Neuronal stem cell (in vitro differentiated cells): Measurements from ENCODE around the gene TTC4.

Experiments used
- DNase-seq: peaks from one replicate; pipeline ENCODE4 v3.0.0-alpha.2; 2013; ENCODE audit warnings: low spot score
- H2AFZ ChIP-seq: one replicate; pipeline ENCODE4 v1.6.1; 2013; ENCODE audit warnings: mild to moderate bottlenecking, low read length, inconsistent platforms
- H2AK5ac ChIP-seq: 2 replicates; pipeline ENCODE4 v1.6.1; 2013; ENCODE audit warnings: low read depth, mild to moderate bottlenecking, inconsistent platforms, low read length, moderate library complexity, mixed read lengths
- H2BK120ac ChIP-seq: 2 replicates; pipeline ENCODE4 v1.6.1; 2013; ENCODE audit warnings: low read depth, mild to moderate bottlenecking, inconsistent platforms, low read length, moderate library complexity, mixed read lengths
- H2BK12ac ChIP-seq: one replicate; pipeline ENCODE4 v1.6.1; 2013; ENCODE audit warnings: low read length, inconsistent platforms
- H2BK15ac ChIP-seq: 2 replicates; pipeline ENCODE4 v1.6.1; 2013; ENCODE audit warnings: mild to moderate bottlenecking, low read length, inconsistent platforms, mixed read lengths
- H2BK5ac ChIP-seq: one replicate; pipeline ENCODE4 v1.6.1; 2013; ENCODE audit warnings: inconsistent platforms, mild to moderate bottlenecking, low read length, moderate library complexity
- H3K14ac ChIP-seq: one replicate; pipeline ENCODE4 v1.6.1; 2013; ENCODE audit warnings: low read length, inconsistent platforms
- H3K18ac ChIP-seq: 2 replicates; pipeline ENCODE4 v1.6.1; 2013; ENCODE audit warnings: low read length, inconsistent platforms
- H3K23ac ChIP-seq: 2 replicates; pipeline ENCODE4 v1.6.1; 2013; ENCODE audit warnings: low read depth, mild to moderate bottlenecking, mixed read lengths, low read length, inconsistent platforms; ENCODE audit not compliant: poor library complexity
- H3K27ac ChIP-seq: replicated peaks from 3 replicates; pipeline ENCODE4 v1.5.1; 2013; ENCODE audit warnings: low read length, inconsistent platforms
- H3K27me3 ChIP-seq, 3 experiments: 2 replicates each; pipeline ENCODE4 v1.6.1; 2013; ENCODE audit warnings: low read length in 3 of 3, mild to moderate bottlenecking in 2 of 3, inconsistent platforms in 1 of 3, low read depth in 1 of 3, mixed read lengths in 1 of 3, moderate library complexity in 1 of 3; ENCODE audit not compliant: control insufficient read depth in 3 of 3, insufficient read depth in 3 of 3
- H3K36me3 ChIP-seq, 2 donors: replicated peaks in 1 of 2; 2 replicates each; pipeline ENCODE4 v1.6.1; 2013; ENCODE audit warnings: low read length in 2 of 2; ENCODE audit not compliant: control insufficient read depth in 2 of 2, insufficient read depth in 2 of 2
- H3K4ac ChIP-seq: 2 replicates; pipeline ENCODE4 v1.6.1; 2013; ENCODE audit warnings: inconsistent platforms, mild to moderate bottlenecking, low read length, moderate library complexity
- H3K4me1 ChIP-seq, 2 donors: 1 replicate in 1 of 2; 2 replicates in 1 of 2; pipeline ENCODE4 v1.6.1; 2013; ENCODE audit warnings: low read length in 2 of 2, low read depth in 1 of 2; ENCODE audit not compliant: control insufficient read depth in 2 of 2, insufficient read depth in 1 of 2
- H3K4me2 ChIP-seq: one replicate; pipeline ENCODE4 v1.6.1; 2013; ENCODE audit warnings: mild to moderate bottlenecking, low read length, inconsistent platforms; ENCODE audit not compliant: insufficient read depth, poor library complexity, severe bottlenecking
- H3K4me3 ChIP-seq, 2 donors: 2 replicates each; pipeline ENCODE4 v1.5.1; 2013; ENCODE audit warnings: low read length in 2 of 2, mild to moderate bottlenecking in 2 of 2, inconsistent platforms in 1 of 2, moderate library complexity in 1 of 2
- H3K79me1 ChIP-seq: one replicate; pipeline ENCODE4 v1.6.1; 2013; ENCODE audit warnings: low read depth, mild to moderate bottlenecking, inconsistent platforms, low read length, moderate library complexity
- H3K9ac ChIP-seq: one replicate; pipeline ENCODE4 v1.6.1; 2013; ENCODE audit warnings: mild to moderate bottlenecking, low read depth, low read length, inconsistent platforms; ENCODE audit not compliant: poor library complexity
- H3K9me3 ChIP-seq, 2 donors: replicated peaks in 1 of 2; 2 replicates each; pipeline versions ENCODE3 to v1.6.1; 2013; ENCODE audit warnings: low read length in 2 of 2, mild to moderate bottlenecking in 2 of 2, inconsistent platforms in 1 of 2, low read depth in 1 of 2, mixed read lengths in 1 of 2, moderate library complexity in 1 of 2; ENCODE audit not compliant: control insufficient read depth in 2 of 2, insufficient read depth in 1 of 2
- H4K8ac ChIP-seq: one replicate; pipeline ENCODE4 v1.6.1; 2013; ENCODE audit warnings: low read depth, mild to moderate bottlenecking, inconsistent platforms, low read length, moderate library complexity
- H4K91ac ChIP-seq: one replicate; pipeline ENCODE4 v1.6.1; 2013; ENCODE audit warnings: low read length, low read depth, mild to moderate bottlenecking, inconsistent platforms; ENCODE audit not compliant: poor library complexity
- WGBS, 2 donors: extraction: QIAGEN DNeasy Blood & Tissue Kit; methylation state at CpG; one replicate each; pipeline ENCODE4 v1.1.7; 2013; ENCODE audit warnings: missing lambda C conversion rate in 2 of 2, mixed read lengths in 1 of 2; ENCODE audit not compliant: insufficient read length in 2 of 2, insufficient replicate concordance in 1 of 2; ENCODE audit errors: extremely low coverage in 2 of 2; 5-methylcytosine and 5-hydroxymethylcytosine counted together

The TTC4 gene

DNA sequence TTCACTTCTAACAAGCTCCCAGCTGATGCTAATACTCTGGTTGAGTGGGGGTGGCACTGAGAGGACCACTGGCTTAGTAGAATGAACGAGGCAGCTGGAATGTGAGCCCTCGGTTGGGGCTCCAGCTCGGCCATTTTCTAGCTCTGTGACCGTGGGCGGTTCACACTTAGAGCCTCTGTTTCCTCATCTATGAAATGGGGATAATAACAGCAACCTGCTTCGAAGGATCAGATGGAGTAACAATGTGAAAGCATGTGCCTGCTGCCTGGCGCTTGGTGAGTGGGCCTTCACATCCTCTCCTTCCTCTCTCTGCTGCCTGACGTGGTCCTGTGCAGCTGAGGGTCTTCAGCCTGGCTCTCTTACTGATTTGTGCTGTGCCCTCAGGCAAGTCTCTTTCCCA is 20.9 kb upstream of the TTC4 start:
- Histone ChIP-seq H2AFZ (no peak overlapping the region), H3K4me2 (no peak overlapping the region)

DNA sequence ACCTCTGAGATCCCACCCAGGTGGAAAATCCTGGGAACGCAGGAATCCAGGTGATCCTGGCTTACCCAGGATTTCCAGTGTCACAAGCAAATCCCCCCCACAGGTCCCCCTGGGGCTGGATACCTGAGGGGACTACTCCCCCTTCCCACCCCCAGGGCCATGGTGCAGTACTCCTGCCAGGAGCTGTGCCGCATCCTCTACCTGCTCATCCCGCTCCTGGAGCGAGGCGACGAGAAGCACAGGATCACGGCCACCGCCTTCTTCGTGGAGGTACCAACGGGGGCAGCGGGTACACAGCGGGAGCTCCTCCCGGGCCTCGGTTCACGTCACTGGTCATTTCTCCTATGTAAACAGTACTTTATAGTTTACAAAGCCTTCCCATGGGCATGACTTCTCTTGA is 20.4 kb upstream of the TTC4 start:
- Histone ChIP-seq H3K79me1 (no peaks in the 10 kb centered on the region), H3K4ac (no peak overlapping the region), H3K9ac (no peak overlapping the region), H2BK120ac (no peak overlapping the region), H2AFZ (no peak overlapping the region), H3K4me3 (no peak overlapping the region), H4K8ac (no peak overlapping the region), H2BK5ac (no peak overlapping the region), H2BK15ac (no peak overlapping the region), H3K23ac (no peak overlapping the region), H2AK5ac (peak overlapping the region; percentile 47), H3K36me3 (no peaks in the 10 kb centered on the region), H3K14ac (no peak overlapping the region), H4K91ac (no peak overlapping the region), H3K9me3 (no peaks in the 10 kb centered on the region), H3K4me2 (no peak overlapping the region), H3K27ac (no peak overlapping the region), H3K4me1 (peaks cover 0 to 3% of the 10 kb centered on the region in 2 donors), H3K27me3 (peaks cover 0 to 7% (median 0%) of the 10 kb centered on the region in 3 experiments), H3K18ac (no peak overlapping the region), H2BK12ac (no peak overlapping the region)
- no peak for DNase-seq
- no CpG with 5 or more reads among the region's 15 CpGs for WGBS, 2 donors

More for the DNA sequence above, 20.9 kb upstream of the TTC4 start:
- no peak overlapping the region for H2BK120ac ChIP-seq
- no peak overlapping the region for H2BK15ac ChIP-seq
- H2BK5ac ChIP-seq = no peak overlapping the region
- H3K36me3 ChIP-seq = no peaks in the 10 kb centered on the region
- H2BK12ac ChIP-seq = no peak overlapping the region
- no peak overlapping the region for H3K27ac ChIP-seq
- H3K9ac ChIP-seq = no peak overlapping the region
- H3K27me3 ChIP-seq = peaks cover 0 to 4% (median 0%) of the 10 kb centered on the region in 3 experiments
- H3K79me1 ChIP-seq = no peaks in the 10 kb centered on the region
- no peak overlapping the region for H3K4ac ChIP-seq
- H4K91ac ChIP-seq = no peak overlapping the region
- no peak for DNase-seq
- no peak overlapping the region for H3K14ac ChIP-seq
- H3K4me3 ChIP-seq = no peak overlapping the region
- H3K18ac ChIP-seq = no peak overlapping the region
- no peak overlapping the region for H3K23ac ChIP-seq
- H2AK5ac ChIP-seq = peak overlapping the region; percentile 47
- no peaks in the 10 kb centered on the region for H3K9me3 ChIP-seq
- peaks cover 0 to 3% of the 10 kb centered on the region in 2 donors for H3K4me1 ChIP-seq
- no CpG with 5 or more reads among the region's 8 CpGs for WGBS, 2 donors
- no peak overlapping the region for H4K8ac ChIP-seq

DNA sequence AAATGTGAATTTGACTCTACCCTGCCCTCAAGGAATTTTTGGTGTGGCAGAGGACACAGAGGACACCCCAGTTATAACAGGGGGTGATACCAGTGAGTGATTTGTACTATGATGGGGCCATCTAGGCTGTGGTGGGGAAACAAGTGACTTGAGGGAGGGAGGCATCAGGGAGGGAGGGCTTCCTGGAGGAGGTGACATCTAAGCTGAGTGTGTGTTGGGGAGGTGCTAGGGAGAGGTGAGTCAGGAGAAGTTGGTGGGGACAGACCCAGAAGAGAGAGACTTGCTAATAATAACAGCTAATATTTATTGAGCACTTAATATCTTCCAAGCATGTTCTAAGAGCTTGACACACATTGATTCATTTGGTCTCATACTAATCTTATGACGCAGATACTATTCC is 19.9 kb upstream of the TTC4 start:
- DNase-seq = no peak
- no peaks in the 10 kb centered on the region for H3K79me1 ChIP-seq
- H3K4ac ChIP-seq = no peak overlapping the region
- no peak overlapping the region for H3K9ac ChIP-seq
- no peak overlapping the region for H3K18ac ChIP-seq
- H3K9me3 ChIP-seq = no peaks in the 10 kb centered on the region
- H3K27me3 ChIP-seq = peaks cover 0 to 9% (median 0%) of the 10 kb centered on the region in 3 experiments
- H2BK120ac ChIP-seq = no peak overlapping the region
- WGBS, 2 donors = no CpG with 5 or more reads among the region's 1 CpG
- H3K36me3 ChIP-seq = no peaks in the 10 kb centered on the region
- no peak overlapping the region for H3K4me3 ChIP-seq
- H2AFZ ChIP-seq = no peak overlapping the region
- no peak overlapping the region for H2BK5ac ChIP-seq
- H3K23ac ChIP-seq = no peak overlapping the region
- H3K14ac ChIP-seq = no peak overlapping the region
- H4K91ac ChIP-seq = no peak overlapping the region
- no peak overlapping the region for H2BK15ac ChIP-seq
- H3K27ac ChIP-seq = no peak overlapping the region
- peaks cover 0 to 3% of the 10 kb centered on the region in 2 donors for H3K4me1 ChIP-seq
- H2AK5ac ChIP-seq = no peak overlapping the region
- no peak overlapping the region for H3K4me2 ChIP-seq
- H4K8ac ChIP-seq = no peak overlapping the region
- no peak overlapping the region for H2BK12ac ChIP-seq

DNA sequence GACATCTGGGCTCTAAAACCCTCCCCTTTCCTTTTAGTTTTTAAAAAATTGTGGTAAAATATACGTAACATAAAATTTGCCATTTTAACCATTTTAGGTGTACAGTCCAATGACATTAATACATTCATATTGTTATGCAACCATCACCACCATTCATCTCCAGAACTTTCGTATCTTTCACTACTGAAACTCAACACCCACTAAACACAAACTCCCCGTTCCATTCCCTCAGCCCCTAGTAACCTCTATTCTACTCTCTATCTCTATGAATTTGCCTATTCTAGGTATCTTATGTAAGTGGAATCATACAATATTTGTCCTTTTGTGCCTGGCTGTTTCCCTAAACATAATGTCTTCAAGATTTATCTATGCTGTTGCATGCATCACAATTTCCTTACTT is 19.4 kb upstream of the TTC4 start:
- Histone ChIP-seq H3K4ac (no peak overlapping the region), H2AFZ (no peak overlapping the region), H3K23ac (no peak overlapping the region)

More for the DNA sequence above, 19.4 kb upstream of the TTC4 start:
- Histone ChIP-seq H4K91ac (no peak overlapping the region), H3K27me3 (peaks cover 0 to 14% (median 0%) of the 10 kb centered on the region in 3 experiments), H2BK5ac (no peak overlapping the region), H3K27ac (no peak overlapping the region), H2BK120ac (no peak overlapping the region), H3K36me3 (no peaks in the 10 kb centered on the region), H3K9me3 (no peaks in the 10 kb centered on the region), H2BK12ac (no peak overlapping the region), H3K4me1 (peaks cover 0 to 3% of the 10 kb centered on the region in 2 donors), H3K79me1 (no peaks in the 10 kb centered on the region), H3K4me3 (no peak overlapping the region), H2AK5ac (no peak overlapping the region), H3K18ac (no peak overlapping the region), H2BK15ac (no peak overlapping the region), H3K4me2 (no peak overlapping the region), H4K8ac (no peak overlapping the region), H3K9ac (no peak overlapping the region), H3K14ac (no peak overlapping the region)
- WGBS, 2 donors = 100% methylated on average over 2 of the region's 3 CpGs; no CpG with 5 or more reads in 1 of the 2 donors
- DNase-seq = no peak
